Measurements from ENCODE around the gene DCC. TPM values are rescaled to one million over a fixed set of nuclear protein-coding genes. Genes with fewer than 3 reads are reported as not detected.

The DCC gene
- total and polyA plus RNA-seq, 9 of the 15 experiments (the other 6 are each of a cell fraction or from before 2014, with no cell fraction given) = not detected

- no peak for TF ChIP-seq MGA (IDR thresholded peaks at IDR 0.05)
- no peak for TF ChIP-seq PTBP1 (IDR thresholded peaks at IDR 0.05; ENCODE audit: low read depth, low read length)
- TF ChIP-seq ZNF24 (IDR thresholded peaks at IDR 0.05) = no peak
- no peak for TF ChIP-seq NFXL1 (CRISPR knock-in tag; IDR thresholded peaks at IDR 0.05)
- TF ChIP-seq ELK1 (CRISPR knock-in tag; IDR thresholded peaks at IDR 0.05) = no peak
- TF ChIP-seq ZNF274 (IDR thresholded peaks at IDR 0.05; ENCODE audit: borderline replicate concordance, low read depth, low read length) = no peak
- no peak for TF ChIP-seq ZNF696 (CRISPR knock-in tag; conservative IDR thresholded peaks at IDR 0.05)
- TF ChIP-seq CBX3 (IDR thresholded peaks at IDR 0.05; ENCODE audit: borderline replicate concordance in 1 of 2, low read length in 2 of 2) = no peak
- no peak for TF ChIP-seq PATZ1 (CRISPR knock-in tag; IDR thresholded peaks at IDR 0.05; ENCODE audit: borderline replicate concordance)
- no peak for TF ChIP-seq HNRNPH1 (optimal IDR thresholded peaks at IDR 0.05; ENCODE audit: low read depth, low read length)
- TF ChIP-seq HOMEZ (CRISPR knock-in tag; IDR thresholded peaks at IDR 0.05) = no peak
These were observed 91.7 kb downstream of the DCC start (continued) for GRCh38 chr18:52431683-52432082.

Data from K562 (cell line).